Thymus (tissue), 11 donors: ENCODE data around the gene MADD. TPM values are rescaled to one million over a fixed set of nuclear protein-coding genes. Genes with fewer than 3 reads are reported as not detected.
"Not testable (repeated sequence)": the region's sequence is repeated elsewhere in the genome, so short reads cannot be mapped to it uniquely, and the experiment has no call there.

ENCODE experiments used
- DNase-seq, 9 donors: peaks; one replicate each; pipeline ENCODE4 v3.0.0-alpha.2; 2013; ENCODE audit warnings: low spot score in 9 of 9, low read depth in 6 of 9, missing footprints in 1 of 9
- H3K27ac ChIP-seq, 2 donors: one replicate each; pipeline ENCODE4 v1.5.1; 2013; ENCODE audit warnings: control low read depth in 1 of 2, low read depth in 1 of 2, low read length in 1 of 2, mild to moderate bottlenecking in 1 of 2, moderate library complexity in 1 of 2
- H3K27me3 ChIP-seq, 2 donors: one replicate each; pipeline ENCODE4 v1.5.1; 2013; ENCODE audit warnings: low read length in 1 of 2; ENCODE audit not compliant: control insufficient read depth in 2 of 2, insufficient read depth in 1 of 2
- H3K36me3 ChIP-seq, 2 donors: one replicate each; pipeline ENCODE4 v1.5.1; 2013; ENCODE audit warnings: low read length in 1 of 2, mild to moderate bottlenecking in 1 of 2, moderate library complexity in 1 of 2; ENCODE audit not compliant: control insufficient read depth in 2 of 2, insufficient read depth in 2 of 2
- H3K4me1 ChIP-seq, 2 donors: one replicate each; pipeline ENCODE4 v1.5.1; 2013; ENCODE audit warnings: low read length in 2 of 2; ENCODE audit not compliant: control insufficient read depth in 2 of 2, insufficient read depth in 2 of 2
- H3K4me3 ChIP-seq, 2 donors: one replicate each; pipeline ENCODE4 v1.5.1; 2013; ENCODE audit warnings: low read length in 2 of 2, control low read depth in 1 of 2, mild to moderate bottlenecking in 1 of 2
- H3K9me3 ChIP-seq, 2 donors: one replicate each; pipeline ENCODE4 v1.5.1; 2013; ENCODE audit warnings: low read length in 1 of 2, mild to moderate bottlenecking in 1 of 2; ENCODE audit not compliant: control insufficient read depth in 2 of 2, insufficient read depth in 1 of 2
- WGBS: extraction: QIAGEN DNeasy Blood & Tissue Kit; methylation state at CpG from one replicate; pipeline ENCODE4 v1.1.7; 2013; 5-methylcytosine and 5-hydroxymethylcytosine counted together
- polyA plus RNA-seq: library from polyadenylated mRNA; stranded (reverse); fragments of 200-250 nt; gene quantifications from one replicate; pipeline ENCODE4 v1.2.3, GENCODE V29; 2013
- total RNA-seq: library from RNA; stranded (reverse); fragments of 120-200 nt; gene quantifications from one replicate; pipeline ENCODE4 v1.2.4, GENCODE V29; 2013
- donor health status: healthy.

MADD gene
- total and polyA plus RNA-seq, 2 donors: 17.0 to 26.0 TPM

GRCh38 chr11:47295385-47295784 lies 25.5 kb downstream of the MADD start:
- WGBS: 88% methylated on average over 5 of the region's 5 CpGs
- Histone ChIP-seq H3K36me3 (peaks cover 64 to 79% of the 10 kb centered on the region in 2 donors), H3K27ac (no peak overlapping the region), H3K4me3 (no peak overlapping the region), H3K9me3 (no peaks in the 10 kb centered on the region), H3K27me3 (no peaks in the 10 kb centered on the region), H3K4me1 (no peaks in the 10 kb centered on the region)
- no peak for DNase-seq

- Histone ChIP-seq H3K36me3 (peaks cover 58 to 74% of the 10 kb centered on the region in 2 donors), H3K9me3 (no peaks in the 10 kb centered on the region), H3K27ac (no peak overlapping the region), H3K27me3 (no peaks in the 10 kb centered on the region), H3K4me1 (no peaks in the 10 kb centered on the region), H3K4me3 (no peak overlapping the region)
- 98% methylated on average over 4 of the region's 4 CpGs for WGBS
- DNase-seq: no peak
Measured at GRCh38 chr11:47296045-47296444, 26.1 kb downstream of the MADD start.

GRCh38 chr11:47299078-47299477 lies 29.1 kb downstream of the MADD start:
- Histone ChIP-seq H3K9me3 (peaks cover 0 to 11% of the 10 kb centered on the region in 2 donors), H3K36me3 (peaks cover 35 to 68% of the 10 kb centered on the region in 2 donors), H3K4me3 (no peak overlapping the region), H3K27ac (no peak overlapping the region), H3K27me3 (no peaks in the 10 kb centered on the region), H3K4me1 (no peaks in the 10 kb centered on the region)
- WGBS: 97% methylated on average over 3 of the region's 3 CpGs
- no peak for DNase-seq

GRCh38 chr11:47302853-47303252 lies 32.9 kb downstream of the MADD start:
- no peaks in the 10 kb centered on the region for H3K27me3 ChIP-seq
- H3K36me3 ChIP-seq: peaks cover 37 to 77% of the 10 kb centered on the region in 2 donors
- no peak overlapping the region for H3K27ac ChIP-seq
- H3K9me3 ChIP-seq: peaks cover 0 to 11% of the 10 kb centered on the region in 2 donors
- DNase-seq: no peak
- no peaks in the 10 kb centered on the region for H3K4me1 ChIP-seq
- WGBS: 98% methylated on average over 1 of the region's 1 CpG
- H3K4me3 ChIP-seq: no peak overlapping the region

GRCh38 chr11:47305734-47306483 lies 36.0 kb downstream of the MADD start:
- WGBS: over 99% methylated on average over 3 of the region's 3 CpGs
- Histone ChIP-seq H3K27ac (no peak overlapping the region), H3K9me3 (peaks cover 0 to 11% of the 10 kb centered on the region in 2 donors), H3K4me3 (no peak overlapping the region), H3K27me3 (no peaks in the 10 kb centered on the region), H3K4me1 (no peaks in the 10 kb centered on the region), H3K36me3 (peaks cover 52 to 77% of the 10 kb centered on the region in 2 donors)
- no peak for DNase-seq

GRCh38 chr11:47306484-47306844 lies 36.5 kb downstream of the MADD start:
- Histone ChIP-seq H3K4me1 (no peaks in the 10 kb centered on the region), H3K36me3 (peaks cover 58 to 79% of the 10 kb centered on the region in 2 donors), H3K27ac (no peak overlapping the region), H3K27me3 (no peaks in the 10 kb centered on the region), H3K9me3 (peaks cover 0 to 11% of the 10 kb centered on the region in 2 donors), H3K4me3 (no peak overlapping the region)
- DNase-seq: no peak
- 98% methylated on average over 1 of the region's 1 CpG for WGBS

GRCh38 chr11:47308050-47308823 lies 38.3 kb downstream of the MADD start:
- Histone ChIP-seq H3K27me3 (no peaks in the 10 kb centered on the region), H3K4me3 (no peak overlapping the region), H3K4me1 (no peaks in the 10 kb centered on the region), H3K9me3 (peaks cover 0 to 4% of the 10 kb centered on the region in 2 donors), H3K27ac (no peak overlapping the region), H3K36me3 (peaks cover 70 to 77% of the 10 kb centered on the region in 2 donors)
- no peak for DNase-seq
- 96% methylated on average over 6 of the region's 6 CpGs for WGBS

GRCh38 chr11:47314992-47315391 lies 45.1 kb downstream of the MADD start:
- Histone ChIP-seq H3K4me3 (no peak overlapping the region), H3K9me3 (no peaks in the 10 kb centered on the region), H3K27ac (no peak overlapping the region), H3K27me3 (no peaks in the 10 kb centered on the region), H3K4me1 (no peaks in the 10 kb centered on the region), H3K36me3 (peaks cover 63 to 68% of the 10 kb centered on the region in 2 donors)
- no peak for DNase-seq
- 96% methylated on average over 5 of the region's 5 CpGs for WGBS

GRCh38 chr11:47316501-47316900 lies 46.6 kb downstream of the MADD start:
- not testable (repeated sequence) for H3K4me3 ChIP-seq, H3K27ac ChIP-seq, H3K4me1 ChIP-seq, DNase-seq, H3K9me3 ChIP-seq, H3K27me3 ChIP-seq
- 98% methylated on average over 8 of the region's 8 CpGs for WGBS
- H3K36me3 ChIP-seq: peaks cover 62 to 64% of the 10 kb centered on the region in 2 donors
